IMR-90 (cell line): ENCODE measurements around the gene LAMA2. TPM values are rescaled to one million over a fixed set of nuclear protein-coding genes. Genes with fewer than 3 reads are reported as not detected.

Source experiments
- ATAC-seq: fragments of 200-7000 bp; cut with Tn5 transposase; 2 replicates; pipeline ENCODE4 v1.9.1; 2020; ENCODE audit warnings: low read depth, mild to moderate bottlenecking, moderate library complexity
- BruUV-seq: library from RNA; stranded (reverse); fragments of 400-500 nt; replicated peaks from 2 replicates; lab custom pipeline; 2021; lab: Mats Ljungman, UMichigan
- CTCF ChIA-PET: fragments of 300-600 bp; formaldehyde crosslinking; extraction: SDS; loops from one replicate; lab custom pipeline; 2021; ENCODE audit warnings: antibody characterized with exemption; lab: Yijun Ruan, JAX
- POLR2A ChIA-PET: fragments of 300-600 bp; sonication (Branson Sonifier 250); formaldehyde crosslinking; loops from one replicate; lab custom pipeline; 2022; ENCODE audit warnings: antibody characterized with exemption; ENCODE audit not compliant: unreplicated experiment; lab: Charles Lee
- DNase-seq: peaks from one replicate; pipeline ENCODE4 v3.0.0; 2013
- H2AFZ ChIP-seq: replicated peaks from 2 replicates; pipeline ENCODE3; 2013; ENCODE audit warnings: low read length, mild to moderate bottlenecking; ENCODE audit not compliant: poor library complexity
- H2AK5ac ChIP-seq: 2 replicates; pipeline ENCODE4 v1.6.1; 2013; ENCODE audit warnings: low read depth, low read length, inconsistent platforms
- H2AK9ac ChIP-seq: replicated peaks from 2 replicates; pipeline ENCODE3; 2013; ENCODE audit warnings: mild to moderate bottlenecking, low read depth, low read length, moderate library complexity; ENCODE audit not compliant: poor library complexity
- H2BK120ac ChIP-seq: 2 replicates; pipeline ENCODE4 v1.6.1; 2013; ENCODE audit warnings: low read depth, low read length, inconsistent platforms
- H2BK15ac ChIP-seq: 3 replicates; pipeline ENCODE4 v1.6.1; 2013; ENCODE audit warnings: low read depth, low read length, inconsistent platforms
- H2BK20ac ChIP-seq: 2 replicates; pipeline ENCODE4 v1.6.1; 2013; ENCODE audit warnings: low read depth, mild to moderate bottlenecking, inconsistent platforms, low read length, moderate library complexity
- H2BK5ac ChIP-seq: 2 replicates; pipeline ENCODE4 v1.6.1; 2013; ENCODE audit warnings: mild to moderate bottlenecking, low read depth, low read length, inconsistent platforms; ENCODE audit not compliant: poor library complexity, severe bottlenecking
- H3K14ac ChIP-seq: replicated peaks from 2 replicates; pipeline ENCODE4 v1.6.1; 2013; ENCODE audit warnings: low read depth, low read length, inconsistent platforms
- H3K18ac ChIP-seq: 2 replicates; pipeline ENCODE4 v1.6.1; 2013; ENCODE audit warnings: low read depth, low read length, control low read depth
- H3K23ac ChIP-seq: 2 replicates; pipeline ENCODE4 v1.6.1; 2013; ENCODE audit warnings: low read depth, low read length, inconsistent platforms
- H3K27ac ChIP-seq: 2 replicates; pipeline ENCODE4 v1.5.1; 2013; ENCODE audit warnings: mild to moderate bottlenecking, control low read depth, low read length; ENCODE audit not compliant: insufficient read depth
- H3K27me3 ChIP-seq: 2 replicates; pipeline ENCODE4 v1.6.1; 2013; ENCODE audit warnings: low read length; ENCODE audit not compliant: control insufficient read depth, insufficient read depth
- H3K36me3 ChIP-seq: 2 replicates; pipeline ENCODE4 v1.6.1; 2013; ENCODE audit warnings: low read length, mixed read lengths; ENCODE audit not compliant: control insufficient read depth, insufficient read depth
- H3K4ac ChIP-seq: 2 replicates; pipeline ENCODE4 v1.6.1; 2013; ENCODE audit warnings: low read depth, low read length, inconsistent platforms
- H3K4me1 ChIP-seq: 2 replicates; pipeline ENCODE4 v1.6.1; 2013; ENCODE audit warnings: low read length, mixed read lengths; ENCODE audit not compliant: control insufficient read depth, insufficient read depth
- H3K4me2 ChIP-seq: 2 replicates; pipeline ENCODE4 v1.6.1; 2013; ENCODE audit warnings: low read depth, mild to moderate bottlenecking, control low read depth, low read length, moderate library complexity
- H3K4me3 ChIP-seq: 2 replicates; pipeline ENCODE4 v1.5.1; 2013; ENCODE audit warnings: low read depth, mild to moderate bottlenecking, control low read depth, low read length, moderate library complexity; ENCODE audit not compliant: insufficient read depth
- H3K56ac ChIP-seq: 2 replicates; pipeline ENCODE4 v1.6.1; 2013; ENCODE audit warnings: low read length, inconsistent platforms; ENCODE audit not compliant: insufficient read depth; ENCODE audit errors: extremely low read depth
- H3K79me1 ChIP-seq, 2 experiments: 2 replicates each; pipeline ENCODE4 v1.6.1; 2013; ENCODE audit warnings: low read length in 2 of 2, inconsistent platforms in 1 of 2, low read depth in 1 of 2
- H3K9ac ChIP-seq: 2 replicates; pipeline ENCODE4 v1.6.1; 2013; ENCODE audit warnings: low read depth, low read length, control low read depth
- H3K9me1 ChIP-seq: 2 replicates; pipeline ENCODE4 v1.6.1; 2013; ENCODE audit warnings: low read length, inconsistent platforms; ENCODE audit not compliant: insufficient read depth
- H3K9me3 ChIP-seq: 2 replicates; pipeline ENCODE4 v1.6.1; 2013; ENCODE audit warnings: low read length; ENCODE audit not compliant: control insufficient read depth, insufficient read depth
- H4K20me1 ChIP-seq: 2 replicates; pipeline ENCODE4 v1.6.1; 2013; ENCODE audit warnings: low read length, inconsistent platforms; ENCODE audit not compliant: insufficient read depth
- H4K5ac ChIP-seq: 2 replicates; pipeline ENCODE4 v1.6.1; 2013; ENCODE audit warnings: mild to moderate bottlenecking, low read depth, low read length, control low read depth
- H4K8ac ChIP-seq, 2 experiments: 2 replicates each; pipeline ENCODE4 v1.6.1; 2013; ENCODE audit warnings: low read depth in 2 of 2, low read length in 2 of 2, control low read depth in 1 of 2, inconsistent platforms in 1 of 2
- H4K91ac ChIP-seq: 2 replicates; pipeline ENCODE4 v1.6.1; 2013; ENCODE audit warnings: low read depth, low read length, inconsistent platforms; ENCODE audit not compliant: insufficient read depth
- CEBPB ChIP-seq: IDR thresholded peaks from 2 replicates; pipeline ENCODE4 v1.6.1; 2012; ENCODE audit warnings: low read depth, low read length, improper control_type of control experiment
- CHD1 ChIP-seq: IDR thresholded peaks from 2 replicates; pipeline ENCODE4 v1.6.1; 2012; ENCODE audit warnings: low read depth, low read length, improper control_type of control experiment
- CTCF ChIP-seq: conservative IDR thresholded peaks from 2 replicates; pipeline ENCODE4 v1.5.1; 2012; ENCODE audit warnings: mild to moderate bottlenecking, low read depth, low read length, improper control_type of control experiment
- ELK1 ChIP-seq: fragments of 150-350 bp; IDR thresholded peaks from 2 replicates; pipeline ENCODE4 v1.6.1; 2016; ENCODE audit warnings: low read depth, mild to moderate bottlenecking, low read length, moderate library complexity, borderline replicate concordance
- FOS ChIP-seq: fragments of 150-350 bp; IDR thresholded peaks from 2 replicates; pipeline ENCODE4 v1.6.1; 2016; ENCODE audit warnings: low read depth, low read length
- MAFK ChIP-seq: IDR thresholded peaks from 2 replicates; pipeline ENCODE4 v1.6.1; 2012; ENCODE audit warnings: low read depth, low read length, improper control_type of control experiment
- MAZ ChIP-seq: IDR thresholded peaks from 2 replicates; pipeline ENCODE4 v1.6.1; 2012; ENCODE audit warnings: low read depth, mild to moderate bottlenecking, low read length, improper control_type of control experiment, moderate library complexity, borderline replicate concordance
- NFE2L2 ChIP-seq: fragments of 150-350 bp; IDR thresholded peaks from 2 replicates; pipeline ENCODE4 v1.6.1; 2016; ENCODE audit warnings: low read depth, mild to moderate bottlenecking, low read length
- POLR2A ChIP-seq: IDR thresholded peaks from 2 replicates; pipeline ENCODE4 v1.6.1; 2012; ENCODE audit warnings: mild to moderate bottlenecking, low read depth, low read length
- RAD21 ChIP-seq: IDR thresholded peaks from 2 replicates; pipeline ENCODE4 v1.6.1; 2012; ENCODE audit warnings: low read length, improper control_type of control experiment
- RCOR1 ChIP-seq: IDR thresholded peaks from 2 replicates; pipeline ENCODE4 v1.6.1; 2012; ENCODE audit warnings: mild to moderate bottlenecking, low read length, improper control_type of control experiment; ENCODE audit not compliant: insufficient replicate concordance
- RFX5 ChIP-seq: IDR thresholded peaks from 2 replicates; pipeline ENCODE4 v1.8.0; 2012; ENCODE audit warnings: low read depth, mild to moderate bottlenecking, low read length, moderate library complexity
- USF2 ChIP-seq: fragments of 150-350 bp; IDR thresholded peaks from 2 replicates; pipeline ENCODE4 v1.6.1; 2017; ENCODE audit warnings: mild to moderate bottlenecking, antibody characterized with exemption, low read length, low read depth
- WGBS, 2 experiments: methylation state at CpG; one replicate each; pipeline versions ENCODE4 v1.1.5 to v1.1.7; 2013; ENCODE audit warnings: missing lambda C conversion rate in 2 of 2; ENCODE audit not compliant: insufficient read length in 1 of 2; ENCODE audit errors: extremely low coverage in 2 of 2; 5-methylcytosine and 5-hydroxymethylcytosine counted together
- dilution Hi-C: fragments of 300-500 bp; cut with HindIII; formaldehyde crosslinking; loops from one replicate; pipeline ENCODE4 v1.14.3; 2018; ENCODE audit warnings: low sequenced_read_pairs; ENCODE audit not compliant: unreplicated experiment
- in situ Hi-C: fragments of 300-500 bp; cut with MboI; formaldehyde crosslinking; loops from 3 replicates; pipeline ENCODE4 v1.14.3; 2019; ENCODE audit warnings: low sequenced_read_pairs, inconsistent platforms, mixed read lengths
- intact Hi-C: fragments of 100-400 bp; cut with micrococcal nuclease; formaldehyde crosslinking; loops from 2 replicates; pipeline ENCODE4 v1.10.0; 2022
- polyA plus RNA-seq, 3 experiments: library from polyadenylated mRNA; depleted of rRNA; stranded (reverse); fragments of >200 nt; gene quantifications; 2 replicates each; pipeline ENCODE4 v1.2.3, GENCODE V29; 2012; ENCODE audit warnings: low replicate concordance in 1 of 3
- total RNA-seq: library from RNA; depleted of rRNA; stranded (reverse); fragments of >200 nt; gene quantifications from 2 replicates; pipeline ENCODE4 v1.2.3, GENCODE V29; 2012

The LAMA2 gene
- total and polyA plus RNA-seq, 2 of the 4 experiments (the other 2 are of a cell fraction), result 9.9 to 13.3 TPM

GRCh38 chr6:129233458-129234134 lies 350.7 kb downstream of the LAMA2 start:
- dilution Hi-C loops (no loop called here), intact Hi-C loops (no loop called here), in situ Hi-C loops (no loop called here)
- CTCF ChIA-PET, result no interaction called here
- WGBS, 2 experiments, result 100% methylated on average over 1 of the region's 9 CpGs; no CpG with 5 or more reads in 1 of the 2 experiments
- no peak overlapping the region for H3K4me3 ChIP-seq
- H3K4ac ChIP-seq, result no peak overlapping the region
- H2AK5ac ChIP-seq, result no peak overlapping the region
- H2BK20ac ChIP-seq, result no peak overlapping the region
- H3K9me3 ChIP-seq, result no peaks in the 10 kb centered on the region
- no peak overlapping the region for H4K5ac ChIP-seq
- no peak overlapping the region for H3K27ac ChIP-seq
- H2AK9ac ChIP-seq, result no peak overlapping the region
- H2BK15ac ChIP-seq, result no peak overlapping the region
- no peak overlapping the region for H2BK5ac ChIP-seq
- no peaks in the 10 kb centered on the region for H3K79me1 ChIP-seq
- DNase-seq, result no peak
- H4K91ac ChIP-seq, result no peak overlapping the region
- no peak overlapping the region for H3K23ac ChIP-seq
- no peak overlapping the region for H2BK120ac ChIP-seq
- no peaks in the 10 kb centered on the region for H3K4me1 ChIP-seq
- H4K8ac ChIP-seq, result no peak overlapping the region
- H2AFZ ChIP-seq, result no peak overlapping the region
- no peak overlapping the region for H3K18ac ChIP-seq
- TF ChIP-seq CEBPB (no peak), MAZ (no peak), POLR2A (no peak), RFX5 (no peak), USF2 (no peak), CHD1 (no peak), RAD21 (no peak), MAFK (no peak), ELK1 (no peak), CTCF (no peak), RCOR1 (no peak), FOS (no peak), NFE2L2 (no peak)
- H3K56ac ChIP-seq, result no peak overlapping the region
- H3K27me3 ChIP-seq, result no peaks in the 10 kb centered on the region
- no peak overlapping the region for H3K14ac ChIP-seq
- no peak overlapping the region for H3K4me2 ChIP-seq
- H3K9me1 ChIP-seq, result no peaks in the 10 kb centered on the region
- H3K9ac ChIP-seq, result no peak overlapping the region
- H3K36me3 ChIP-seq, result no peaks in the 10 kb centered on the region
- no peak for ATAC-seq
- BruUV-seq, result no TSS peak
- no peaks in the 10 kb centered on the region for H4K20me1 ChIP-seq
- POLR2A ChIA-PET, result no interaction called here
